Uterus (tissue), 4 donors: ENCODE measurements around the gene RBM26. TPM values are rescaled to one million over a fixed set of nuclear protein-coding genes. Genes with fewer than 3 reads are reported as not detected.

Experiments
- DNase-seq, 2 donors: peaks; one replicate each; pipeline ENCODE4 v3.0.0-alpha.2; 2019 to 2020
- H3K27ac ChIP-seq, 2 donors: fragments of 200-600 bp; sonication (generic); 1 replicate in 1 of 2; 2 replicates in 1 of 2; pipeline ENCODE4 v1.5.1; 2016 to 2018
- H3K27me3 ChIP-seq, 2 donors: fragments of 200-600 bp; sonication (generic); one replicate each; pipeline ENCODE4 v1.5.1; 2018 to 2019; ENCODE audit warnings: control low read depth in 1 of 2
- H3K36me3 ChIP-seq, 2 donors: fragments of 200-600 bp; sonication (generic); one replicate each; pipeline ENCODE4 v1.5.1; 2019; ENCODE audit warnings: control low read depth in 1 of 2
- H3K4me1 ChIP-seq, 2 donors: fragments of 200-600 bp; sonication (generic); one replicate each; pipeline ENCODE4 v1.5.1; 2018 to 2019; ENCODE audit warnings: control low read depth in 1 of 2
- H3K4me3 ChIP-seq, 2 donors: fragments of 200-600 bp; sonication (generic); 1 replicate in 1 of 2; 2 replicates in 1 of 2; pipeline ENCODE4 v1.5.1; 2018 to 2019; ENCODE audit warnings: mild to moderate bottlenecking in 1 of 2
- H3K9me3 ChIP-seq, 2 donors: fragments of 200-600 bp; sonication (generic); one replicate each; pipeline ENCODE4 v1.5.1; 2019; ENCODE audit warnings: control low read depth in 1 of 2
- POLR2A ChIP-seq, 2 donors: fragments of 450-650 bp; IDR thresholded peaks; one replicate each; pipeline ENCODE4 v1.6.1; 2016; ENCODE audit warnings: antibody characterized with exemption in 2 of 2, mild to moderate bottlenecking in 1 of 2, moderate library complexity in 1 of 2
- intact Hi-C: fragments of 100-400 bp; cut with DNase I; formaldehyde crosslinking; loops from one replicate; pipeline ENCODE4 v1.15.1; 2023; ENCODE audit warnings: low total_unique reads
- total RNA-seq, 4 donors: library from RNA; depleted of rRNA in 3 of 4; stranded (reverse); fragments of >200 nt in 3 of 4; gene quantifications; one replicate each; pipeline versions ENCODE4 v1.1.0 to v1.2.4, GENCODE V29; 2014 to 2023
- TF ChIP-seq, protein P1 (sequence below), 4 experiments: fragments of 200-600 bp in 2 of 4; fragments of 450-650 bp in 2 of 4; sonication (generic) in 2 of 4; IDR thresholded peaks; one replicate each; pipeline ENCODE4 v1.5.1; 2016 to 2019; ENCODE audit warnings: antibody characterized with exemption in 4 of 4, mild to moderate bottlenecking in 2 of 4, moderate library complexity in 1 of 4
- donor health status: DM: yes; HTN: yes; CAD: no.

RBM26 gene
- total RNA-seq, 4 donors from 2014 or later: 33.8 to 83.8 (median 54.5) TPM

DNA sequence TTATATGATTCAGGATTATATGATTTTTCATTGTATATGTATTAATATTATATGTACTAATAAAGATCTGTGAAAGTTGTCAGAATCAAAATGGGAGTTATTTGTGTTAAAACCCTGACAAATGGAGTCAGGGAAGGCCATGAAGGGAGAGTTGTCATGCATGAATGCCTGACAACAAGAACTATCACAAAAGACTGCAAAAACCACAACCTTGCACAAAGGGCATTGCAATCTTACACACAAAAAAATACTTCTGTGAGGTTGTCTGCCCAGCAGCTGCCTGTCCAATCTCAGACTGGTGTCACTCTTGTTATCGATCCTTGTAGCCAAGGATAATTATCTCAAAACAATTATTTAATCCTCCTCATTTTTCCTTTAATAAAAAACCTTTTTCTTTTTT, 21.2 kb upstream of the RBM26 start:
- intact Hi-C loops: no loop called here
- H3K9me3 ChIP-seq: no peaks in the 10 kb centered on the region
- no peaks in the 10 kb centered on the region for H3K4me1 ChIP-seq
- no peaks in the 10 kb centered on the region for H3K36me3 ChIP-seq
- no peaks in the 10 kb centered on the region for H3K27me3 ChIP-seq
- no peak overlapping the region for H3K27ac ChIP-seq
- TF ChIP-seq, protein P1, sequence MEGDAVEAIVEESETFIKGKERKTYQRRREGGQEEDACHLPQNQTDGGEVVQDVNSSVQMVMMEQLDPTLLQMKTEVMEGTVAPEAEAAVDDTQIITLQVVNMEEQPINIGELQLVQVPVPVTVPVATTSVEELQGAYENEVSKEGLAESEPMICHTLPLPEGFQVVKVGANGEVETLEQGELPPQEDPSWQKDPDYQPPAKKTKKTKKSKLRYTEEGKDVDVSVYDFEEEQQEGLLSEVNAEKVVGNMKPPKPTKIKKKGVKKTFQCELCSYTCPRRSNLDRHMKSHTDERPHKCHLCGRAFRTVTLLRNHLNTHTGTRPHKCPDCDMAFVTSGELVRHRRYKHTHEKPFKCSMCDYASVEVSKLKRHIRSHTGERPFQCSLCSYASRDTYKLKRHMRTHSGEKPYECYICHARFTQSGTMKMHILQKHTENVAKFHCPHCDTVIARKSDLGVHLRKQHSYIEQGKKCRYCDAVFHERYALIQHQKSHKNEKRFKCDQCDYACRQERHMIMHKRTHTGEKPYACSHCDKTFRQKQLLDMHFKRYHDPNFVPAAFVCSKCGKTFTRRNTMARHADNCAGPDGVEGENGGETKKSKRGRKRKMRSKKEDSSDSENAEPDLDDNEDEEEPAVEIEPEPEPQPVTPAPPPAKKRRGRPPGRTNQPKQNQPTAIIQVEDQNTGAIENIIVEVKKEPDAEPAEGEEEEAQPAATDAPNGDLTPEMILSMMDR (IDR thresholded peaks at IDR 0.05): no peak
- no peak for TF ChIP-seq POLR2A (IDR thresholded peaks at IDR 0.05)
- no peak overlapping the region for H3K4me3 ChIP-seq
- no peak for DNase-seq

DNA sequence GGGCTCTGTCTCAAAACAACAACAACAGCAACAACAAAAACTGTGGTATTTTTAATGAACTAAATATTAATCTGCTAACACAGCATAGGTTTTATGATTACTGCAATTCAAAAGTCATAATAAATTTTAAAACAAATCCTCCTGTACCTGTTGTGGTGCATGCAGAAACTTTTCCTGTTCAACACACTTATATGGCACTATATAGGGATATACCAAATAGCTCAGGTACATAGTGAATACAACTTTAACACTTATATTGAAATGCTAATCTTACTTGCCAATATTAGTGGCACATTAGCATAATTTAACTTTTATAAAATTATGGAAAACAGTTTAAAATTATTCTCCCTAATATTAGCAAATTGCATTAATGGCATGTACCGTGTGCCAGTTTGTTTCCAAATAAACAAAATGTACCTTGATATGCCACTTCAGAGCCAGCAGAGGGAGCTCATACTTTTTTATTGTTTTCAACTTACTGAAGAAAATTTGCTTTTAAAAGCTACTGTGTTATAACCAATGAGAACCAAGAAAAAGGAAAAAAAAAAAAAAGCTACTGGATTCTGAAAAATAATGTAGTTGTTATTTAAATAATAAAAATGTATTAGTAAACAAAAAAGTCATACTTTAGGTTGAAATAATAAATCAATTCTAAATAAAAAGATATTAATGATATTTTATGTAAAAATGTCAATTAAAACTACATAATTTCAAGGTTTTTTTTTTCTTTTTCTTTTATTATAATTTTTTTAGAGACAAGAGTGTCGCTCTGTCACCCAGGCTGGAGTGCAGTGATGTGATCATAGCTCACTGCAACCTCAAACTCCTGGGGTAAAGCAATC, 18.0 kb upstream of the RBM26 start:
- Histone ChIP-seq H3K4me3 (no peak overlapping the region), H3K36me3 (no peaks in the 10 kb centered on the region), H3K27me3 (no peaks in the 10 kb centered on the region), H3K27ac (no peak overlapping the region), H3K4me1 (no peaks in the 10 kb centered on the region), H3K9me3 (no peaks in the 10 kb centered on the region)
- intact Hi-C loops: loop anchor here (5.0 kb wide), 1 partner anchor 113 kb away; no protein-coding TSS in a partner anchor
- DNase-seq: no peak
- no peak for TF ChIP-seq POLR2A (IDR thresholded peaks at IDR 0.05)
- TF ChIP-seq, protein P1 (IDR thresholded peaks at IDR 0.05): peak; percentile 59 to 67 (median 63)

DNA sequence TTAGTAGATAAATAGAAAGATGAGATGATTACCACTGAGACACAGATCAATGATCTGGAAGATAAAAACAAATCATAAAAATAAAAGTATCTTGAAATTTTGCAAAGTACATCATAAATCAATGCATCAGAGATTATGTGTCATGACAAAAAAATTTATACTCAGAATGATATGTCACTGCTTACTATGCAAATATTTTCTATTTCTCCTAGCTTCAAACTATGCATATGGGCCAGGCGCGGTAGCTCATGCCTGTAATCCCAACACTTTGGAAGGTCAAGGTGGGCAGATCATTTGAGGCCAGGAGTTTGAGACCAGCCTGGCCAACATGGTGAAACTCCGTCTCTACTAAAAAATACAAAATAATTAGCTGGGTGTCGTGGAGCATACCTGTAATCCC, 17.3 kb upstream of the RBM26 start:
- H3K36me3 ChIP-seq: no peaks in the 10 kb centered on the region
- no peaks in the 10 kb centered on the region for H3K9me3 ChIP-seq
- no peaks in the 10 kb centered on the region for H3K4me1 ChIP-seq
- H3K27ac ChIP-seq: no peak overlapping the region
- intact Hi-C loops: loop anchor here (5.0 kb wide), 1 partner anchor 114 kb away; no protein-coding TSS in a partner anchor
- no peaks in the 10 kb centered on the region for H3K27me3 ChIP-seq
- no peak for TF ChIP-seq POLR2A (IDR thresholded peaks at IDR 0.05)
- TF ChIP-seq, protein P1 (IDR thresholded peaks at IDR 0.05): no peak
- DNase-seq: no peak
- no peak overlapping the region for H3K4me3 ChIP-seq

DNA sequence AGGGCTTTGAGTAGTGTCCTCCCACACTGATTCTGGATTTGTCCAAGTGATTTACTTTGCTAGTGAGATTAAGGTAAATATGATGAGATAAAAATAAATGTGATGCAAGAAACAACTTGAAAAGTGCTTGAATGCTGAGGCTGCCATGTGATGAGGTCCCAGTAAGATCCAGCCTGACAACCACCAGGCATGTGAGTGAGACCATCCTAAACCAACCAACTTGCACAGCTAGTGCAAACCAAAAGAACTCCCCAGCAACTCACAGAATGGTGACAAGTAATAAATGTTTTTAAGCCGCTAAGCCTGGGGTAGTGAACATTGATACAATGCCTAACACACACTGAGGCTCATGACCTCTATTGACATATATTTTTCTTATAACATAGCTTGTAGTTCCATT, 13.3 kb upstream of the RBM26 start:
- Histone ChIP-seq H3K27me3 (no peaks in the 10 kb centered on the region), H3K27ac (no peak overlapping the region), H3K9me3 (no peaks in the 10 kb centered on the region), H3K4me1 (no peaks in the 10 kb centered on the region), H3K4me3 (no peak overlapping the region), H3K36me3 (no peaks in the 10 kb centered on the region)
- TF ChIP-seq POLR2A (IDR thresholded peaks at IDR 0.05): no peak
- TF ChIP-seq, protein P1 (IDR thresholded peaks at IDR 0.05): no peak
- no peak for DNase-seq
- intact Hi-C loops: no loop called here

DNA sequence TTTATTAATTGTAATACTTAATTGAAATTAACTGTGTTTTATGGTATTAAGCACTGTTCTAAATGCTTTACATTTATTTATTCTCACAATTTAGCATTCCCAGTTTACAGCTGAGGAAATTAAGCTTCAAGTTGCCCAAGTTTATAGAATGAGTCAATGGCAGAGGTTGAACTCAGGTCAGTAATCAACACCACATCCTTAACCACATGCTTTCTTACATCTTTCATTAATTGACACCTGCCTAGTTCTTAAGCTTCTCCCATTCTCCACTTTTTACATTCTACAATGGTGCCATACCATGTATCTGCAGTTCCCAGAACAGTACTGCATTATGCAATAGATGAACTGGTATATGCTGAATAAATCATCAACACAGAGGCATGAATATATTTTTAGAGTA, 11.7 kb upstream of the RBM26 start:
- DNase-seq: no peak
- H3K27ac ChIP-seq: no peak overlapping the region
- H3K27me3 ChIP-seq: no peaks in the 10 kb centered on the region
- TF ChIP-seq POLR2A (IDR thresholded peaks at IDR 0.05): no peak
- no peak overlapping the region for H3K4me3 ChIP-seq
- intact Hi-C loops: no loop called here
- no peaks in the 10 kb centered on the region for H3K9me3 ChIP-seq
- H3K4me1 ChIP-seq: no peaks in the 10 kb centered on the region
- no peaks in the 10 kb centered on the region for H3K36me3 ChIP-seq
